OCI-LY1 (cell line): ENCODE results near the gene TEX50.

Source experiments
- EZH2 ChIP-seq: fragments of 200-600 bp; sonication (generic), shearing (Covaris generic); IDR thresholded peaks from 2 replicates; pipeline ENCODE4 v1.8.0; 2017; ENCODE audit warnings: borderline replicate concordance, mixed run types, mild to moderate bottlenecking, antibody characterized with exemption, low read length, moderate library complexity, mixed read lengths
- TF ChIP-seq, protein P1 (sequence below): fragments of 200-600 bp; sonication (generic), shearing (Covaris generic); IDR thresholded peaks from 2 replicates; pipeline ENCODE4 v1.5.1; 2017; ENCODE audit warnings: mild to moderate bottlenecking, antibody characterized with exemption, low read length, moderate library complexity, mixed read lengths

DNA sequence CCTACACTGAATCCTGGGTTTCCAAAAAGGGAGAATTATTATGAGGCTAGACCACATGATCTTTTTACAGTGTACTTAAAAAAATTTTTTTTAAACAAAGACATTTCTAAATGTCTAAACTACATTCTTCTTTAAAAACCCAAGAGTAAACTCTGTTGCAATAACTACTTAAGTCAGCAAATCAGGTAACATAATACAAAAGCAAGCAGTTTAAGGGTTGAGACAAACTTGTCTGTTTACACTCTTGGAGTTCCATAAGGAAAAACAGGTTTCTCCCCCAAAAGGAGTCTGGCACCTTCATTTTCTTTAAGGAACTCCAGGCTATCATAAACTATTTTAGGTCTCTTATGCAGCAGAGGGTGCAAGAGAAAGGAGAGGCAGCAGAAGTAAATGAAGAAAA, 47.0 kb downstream of the TEX50 start:
- TF ChIP-seq, protein P1, sequence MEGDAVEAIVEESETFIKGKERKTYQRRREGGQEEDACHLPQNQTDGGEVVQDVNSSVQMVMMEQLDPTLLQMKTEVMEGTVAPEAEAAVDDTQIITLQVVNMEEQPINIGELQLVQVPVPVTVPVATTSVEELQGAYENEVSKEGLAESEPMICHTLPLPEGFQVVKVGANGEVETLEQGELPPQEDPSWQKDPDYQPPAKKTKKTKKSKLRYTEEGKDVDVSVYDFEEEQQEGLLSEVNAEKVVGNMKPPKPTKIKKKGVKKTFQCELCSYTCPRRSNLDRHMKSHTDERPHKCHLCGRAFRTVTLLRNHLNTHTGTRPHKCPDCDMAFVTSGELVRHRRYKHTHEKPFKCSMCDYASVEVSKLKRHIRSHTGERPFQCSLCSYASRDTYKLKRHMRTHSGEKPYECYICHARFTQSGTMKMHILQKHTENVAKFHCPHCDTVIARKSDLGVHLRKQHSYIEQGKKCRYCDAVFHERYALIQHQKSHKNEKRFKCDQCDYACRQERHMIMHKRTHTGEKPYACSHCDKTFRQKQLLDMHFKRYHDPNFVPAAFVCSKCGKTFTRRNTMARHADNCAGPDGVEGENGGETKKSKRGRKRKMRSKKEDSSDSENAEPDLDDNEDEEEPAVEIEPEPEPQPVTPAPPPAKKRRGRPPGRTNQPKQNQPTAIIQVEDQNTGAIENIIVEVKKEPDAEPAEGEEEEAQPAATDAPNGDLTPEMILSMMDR, result no peak
- TF ChIP-seq EZH2, result no peak
